Measurements from ENCODE around the gene FIBP.

FIBP gene

DNA sequence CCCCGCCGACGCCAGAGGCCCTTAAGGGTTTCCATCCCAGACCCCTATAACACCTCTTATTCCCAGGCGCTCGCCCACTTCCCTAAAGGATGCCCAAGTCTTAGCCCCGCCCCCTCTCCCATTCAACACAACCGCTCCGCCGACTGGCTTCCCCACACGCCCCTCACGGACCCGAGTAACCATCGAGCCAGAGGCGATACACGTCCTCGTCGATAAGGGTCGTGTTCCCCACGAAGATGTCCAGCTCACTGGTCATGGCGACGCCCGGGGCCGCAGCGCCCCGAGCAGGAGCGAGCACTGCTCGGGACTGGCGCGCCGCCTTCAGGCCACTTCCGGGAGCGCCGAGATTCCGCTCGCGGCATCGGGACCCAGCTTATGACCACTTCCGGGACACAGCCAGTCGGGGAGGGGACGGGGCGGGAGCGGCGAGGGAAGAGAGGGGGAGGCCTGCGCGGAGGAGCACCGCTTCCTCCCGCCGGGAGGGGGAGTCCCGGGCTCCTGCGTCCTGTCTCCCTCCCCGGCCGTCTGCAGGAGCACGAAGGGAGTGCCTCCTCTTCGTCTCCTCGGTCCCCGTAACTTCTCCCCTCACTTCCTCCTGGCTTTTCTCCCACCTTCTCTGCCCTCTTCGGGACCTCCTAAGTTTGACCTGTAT, at the start of gene FIBP:
Gene FIBP, minus strand, starts transcription at position 309 of the 652 bp plus-strand sequence. Its CDS starts 53 bp downstream, at position 256.
- TF ChIP-seq, protein P1, sequence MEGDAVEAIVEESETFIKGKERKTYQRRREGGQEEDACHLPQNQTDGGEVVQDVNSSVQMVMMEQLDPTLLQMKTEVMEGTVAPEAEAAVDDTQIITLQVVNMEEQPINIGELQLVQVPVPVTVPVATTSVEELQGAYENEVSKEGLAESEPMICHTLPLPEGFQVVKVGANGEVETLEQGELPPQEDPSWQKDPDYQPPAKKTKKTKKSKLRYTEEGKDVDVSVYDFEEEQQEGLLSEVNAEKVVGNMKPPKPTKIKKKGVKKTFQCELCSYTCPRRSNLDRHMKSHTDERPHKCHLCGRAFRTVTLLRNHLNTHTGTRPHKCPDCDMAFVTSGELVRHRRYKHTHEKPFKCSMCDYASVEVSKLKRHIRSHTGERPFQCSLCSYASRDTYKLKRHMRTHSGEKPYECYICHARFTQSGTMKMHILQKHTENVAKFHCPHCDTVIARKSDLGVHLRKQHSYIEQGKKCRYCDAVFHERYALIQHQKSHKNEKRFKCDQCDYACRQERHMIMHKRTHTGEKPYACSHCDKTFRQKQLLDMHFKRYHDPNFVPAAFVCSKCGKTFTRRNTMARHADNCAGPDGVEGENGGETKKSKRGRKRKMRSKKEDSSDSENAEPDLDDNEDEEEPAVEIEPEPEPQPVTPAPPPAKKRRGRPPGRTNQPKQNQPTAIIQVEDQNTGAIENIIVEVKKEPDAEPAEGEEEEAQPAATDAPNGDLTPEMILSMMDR (IDR thresholded peaks at IDR 0.05), result peak; percentile 81
- Mint-ChIP-seq H3K4me3 (peak within 1 kb of the TSS; percentile 97), H3K9me3 (no peaks in the 10 kb centered on the region), H3K27ac (peak within 1 kb of the TSS; percentile 99), H3K36me3 (ENCODE audit: low read depth) (peaks cover 28% of the 10 kb centered on the region), H3K4me1 (peaks cover 65% of the 10 kb centered on the region), H3K27me3 (ENCODE audit: low read depth, poor library complexity) (peaks cover 23% of the 10 kb centered on the region)
- peak; percentile 98 for DNase-seq

DNA sequence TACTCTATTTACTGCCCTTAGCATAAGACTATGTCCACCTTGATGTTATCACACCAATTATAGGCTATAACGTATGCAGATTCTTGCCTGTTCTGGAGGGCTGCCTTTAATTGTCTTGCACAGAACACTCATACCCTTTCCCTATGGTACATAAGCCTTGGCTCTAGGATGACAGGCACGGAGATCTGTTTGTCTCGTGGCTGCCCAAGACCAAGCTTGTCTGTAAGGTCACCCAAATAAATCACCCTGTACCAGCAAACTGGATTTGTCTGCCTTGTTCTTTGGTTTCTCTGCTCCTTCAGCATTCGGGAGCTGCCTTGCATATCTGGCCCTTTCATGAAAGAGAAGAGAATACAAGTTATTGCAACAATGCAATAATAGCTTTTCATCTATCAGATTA, 49.5 kb upstream of the FIBP start:
- Mint-ChIP-seq H3K27me3 (ENCODE audit: low read depth, poor library complexity) (peaks cover 14% of the 10 kb centered on the region), H3K4me3 (no peak overlapping the region), H3K4me1 (peaks cover 21% of the 10 kb centered on the region), H3K9me3 (no peaks in the 10 kb centered on the region), H3K27ac (no peak overlapping the region), H3K36me3 (ENCODE audit: low read depth) (no peaks in the 10 kb centered on the region)
- no peak for DNase-seq
- TF ChIP-seq, protein P1 (IDR thresholded peaks at IDR 0.05), result no peak

DNA sequence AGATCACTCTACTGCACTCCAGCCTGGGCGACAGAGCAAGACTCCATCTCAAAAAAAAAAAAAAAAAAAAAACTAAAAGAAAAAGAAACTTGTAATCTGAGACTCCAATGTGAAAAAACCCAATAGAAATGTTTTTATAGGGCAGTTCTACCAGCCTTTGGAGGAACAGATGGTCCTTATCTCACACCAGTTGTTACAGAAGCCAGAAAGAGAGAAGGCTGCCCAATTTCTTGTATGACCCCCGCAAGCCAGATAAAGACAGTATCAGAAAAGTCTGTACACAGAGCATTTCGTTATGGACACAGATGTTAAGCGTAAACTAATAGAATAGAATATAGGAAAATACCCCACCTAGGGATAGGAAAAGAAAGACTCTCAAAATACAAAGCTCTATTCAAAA, 45.7 kb upstream of the FIBP start:
- TF ChIP-seq, protein P1 (IDR thresholded peaks at IDR 0.05), result no peak
- H3K36me3 Mint-ChIP-seq (ENCODE audit: low read depth), result no peaks in the 10 kb centered on the region
- H3K9me3 Mint-ChIP-seq, result no peaks in the 10 kb centered on the region
- H3K27me3 Mint-ChIP-seq (ENCODE audit: low read depth, poor library complexity), result peaks cover 14% of the 10 kb centered on the region
- H3K27ac Mint-ChIP-seq, result no peak overlapping the region
- no peak overlapping the region for H3K4me3 Mint-ChIP-seq
- H3K4me1 Mint-ChIP-seq, result peaks cover 29% of the 10 kb centered on the region
- no peak for DNase-seq

DNA sequence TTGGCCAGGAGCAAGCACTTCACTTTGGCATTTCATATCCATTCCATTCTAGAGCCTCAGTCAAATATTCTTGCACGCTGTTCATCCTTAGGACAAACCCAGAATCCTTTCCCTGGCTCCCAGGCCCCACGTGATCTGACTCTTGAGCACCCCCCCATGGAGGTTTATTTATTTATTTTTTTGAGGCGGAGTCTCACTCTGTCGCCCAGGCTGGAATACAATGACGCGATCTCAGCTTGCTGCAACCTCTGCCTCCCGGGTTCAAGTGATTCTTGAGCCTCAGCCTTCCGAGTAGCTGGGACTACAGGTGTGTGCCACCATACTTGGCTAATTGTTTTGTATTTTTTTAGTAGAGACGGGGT, 44.3 kb upstream of the FIBP start:
- no peak for DNase-seq
- Mint-ChIP-seq H3K9me3 (no peaks in the 10 kb centered on the region), H3K4me3 (no peak overlapping the region), H3K4me1 (peaks cover 23% of the 10 kb centered on the region), H3K27me3 (ENCODE audit: low read depth, poor library complexity) (peaks cover 10% of the 10 kb centered on the region), H3K36me3 (ENCODE audit: low read depth) (no peaks in the 10 kb centered on the region), H3K27ac (no peak overlapping the region)
- TF ChIP-seq, protein P1 (IDR thresholded peaks at IDR 0.05), result no peak

DNA sequence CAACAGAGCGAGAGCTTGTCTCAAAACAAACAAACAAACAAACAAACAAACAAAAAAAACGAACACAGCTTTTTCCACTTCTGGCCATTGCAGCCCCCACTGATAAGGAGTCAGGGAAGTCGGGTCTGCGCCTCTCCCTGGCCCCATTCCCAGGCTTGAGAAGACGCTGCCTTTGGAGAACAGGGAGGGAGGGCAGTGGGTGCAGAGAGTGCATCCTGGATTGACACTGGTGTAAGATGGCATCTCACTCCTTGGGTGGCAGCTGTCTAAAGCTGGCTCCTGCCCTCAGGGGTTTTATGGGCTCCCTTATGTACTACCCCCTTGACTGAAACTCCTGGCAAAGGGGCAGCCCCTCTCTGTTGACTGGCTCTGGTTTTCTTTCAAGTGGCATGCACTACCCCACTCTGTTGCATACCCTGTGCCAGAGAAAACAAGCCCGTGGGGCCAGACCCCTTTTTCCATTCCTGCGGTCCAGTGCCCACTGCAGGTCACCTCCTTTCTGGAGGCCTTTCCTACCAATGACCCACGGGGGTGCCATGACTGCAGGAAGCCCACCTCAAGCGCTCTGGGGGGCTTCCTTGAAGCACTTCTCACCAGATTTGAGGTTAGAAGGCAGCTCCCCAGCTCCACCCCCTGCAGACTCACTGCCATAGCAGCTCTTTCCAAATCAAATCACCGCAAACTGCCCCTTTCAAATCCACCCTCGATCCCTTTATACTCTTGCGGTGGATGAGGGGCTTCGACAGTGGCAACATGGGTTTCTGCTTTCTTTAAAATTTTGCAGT, 43.7 kb upstream of the FIBP start:
- DNase-seq, result no peak
- Mint-ChIP-seq H3K4me1 (peaks cover 23% of the 10 kb centered on the region), H3K9me3 (no peaks in the 10 kb centered on the region), H3K27me3 (ENCODE audit: low read depth, poor library complexity) (peaks cover 6% of the 10 kb centered on the region), H3K27ac (no peak overlapping the region), H3K36me3 (ENCODE audit: low read depth) (no peaks in the 10 kb centered on the region), H3K4me3 (no peak overlapping the region)
- TF ChIP-seq, protein P1 (IDR thresholded peaks at IDR 0.05), result no peak

Measured in nephron progenitor cell (in vitro differentiated cells).